DND-41 (cell line): ENCODE data around the gene DUSP1.

ENCODE experiments used
- EZH2 ChIP-seq: IDR thresholded peaks from 3 replicates; pipeline ENCODE4 v1.6.1; 2012; ENCODE audit warnings: borderline replicate concordance, low read depth, mild to moderate bottlenecking, moderate library complexity, low read length, inconsistent platforms; ENCODE audit not compliant: severe bottlenecking
- TF ChIP-seq, protein P1 (sequence below): IDR thresholded peaks from 2 replicates; pipeline ENCODE4 v1.5.1; 2012; ENCODE audit warnings: borderline replicate concordance, low read length, moderate library complexity, mild to moderate bottlenecking; ENCODE audit not compliant: poor library complexity, severe bottlenecking; ENCODE audit errors: extremely low read depth

GRCh38 chr5:172763120-172763464 lies 7.9 kb downstream of the DUSP1 start:
- TF ChIP-seq, protein P1, sequence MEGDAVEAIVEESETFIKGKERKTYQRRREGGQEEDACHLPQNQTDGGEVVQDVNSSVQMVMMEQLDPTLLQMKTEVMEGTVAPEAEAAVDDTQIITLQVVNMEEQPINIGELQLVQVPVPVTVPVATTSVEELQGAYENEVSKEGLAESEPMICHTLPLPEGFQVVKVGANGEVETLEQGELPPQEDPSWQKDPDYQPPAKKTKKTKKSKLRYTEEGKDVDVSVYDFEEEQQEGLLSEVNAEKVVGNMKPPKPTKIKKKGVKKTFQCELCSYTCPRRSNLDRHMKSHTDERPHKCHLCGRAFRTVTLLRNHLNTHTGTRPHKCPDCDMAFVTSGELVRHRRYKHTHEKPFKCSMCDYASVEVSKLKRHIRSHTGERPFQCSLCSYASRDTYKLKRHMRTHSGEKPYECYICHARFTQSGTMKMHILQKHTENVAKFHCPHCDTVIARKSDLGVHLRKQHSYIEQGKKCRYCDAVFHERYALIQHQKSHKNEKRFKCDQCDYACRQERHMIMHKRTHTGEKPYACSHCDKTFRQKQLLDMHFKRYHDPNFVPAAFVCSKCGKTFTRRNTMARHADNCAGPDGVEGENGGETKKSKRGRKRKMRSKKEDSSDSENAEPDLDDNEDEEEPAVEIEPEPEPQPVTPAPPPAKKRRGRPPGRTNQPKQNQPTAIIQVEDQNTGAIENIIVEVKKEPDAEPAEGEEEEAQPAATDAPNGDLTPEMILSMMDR = no peak
- no peak for TF ChIP-seq EZH2
